ELR (cell line): ENCODE data around the gene CFAP74.

ENCODE experiments used
- DNase-seq: peaks from one replicate; pipeline ENCODE4 v3.0.0-alpha.2; 2015; ENCODE audit warnings: low read depth

Gene CFAP74

GRCh38 chr1:2018217-2019171 lies 14.9 kb upstream of the CFAP74 start:
- DNase-seq: no peak

DNA sequence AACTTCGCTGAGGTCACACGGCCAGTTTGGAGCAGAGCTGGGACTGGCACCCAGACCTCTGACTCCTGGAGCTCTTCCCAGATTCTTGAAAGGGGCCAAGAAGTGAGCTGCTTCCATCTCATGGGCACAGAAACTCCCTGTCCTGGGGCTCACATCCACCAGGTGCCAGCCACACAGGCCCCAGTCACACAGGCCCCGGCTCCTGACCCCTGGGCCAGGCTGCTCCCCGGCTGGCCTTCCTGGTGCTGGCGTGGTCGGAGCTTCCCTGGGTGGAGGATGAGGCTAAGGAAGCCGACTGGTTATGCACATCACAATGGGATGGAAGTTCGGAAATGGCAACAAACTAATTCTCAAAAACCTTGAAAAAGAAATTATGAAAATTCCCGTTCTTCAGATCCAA lies 12.5 kb upstream of the CFAP74 start:
- DNase-seq: no peak

GRCh38 chr1:2014741-2015735 lies 11.5 kb upstream of the CFAP74 start:
- no peak for DNase-seq

DNA sequence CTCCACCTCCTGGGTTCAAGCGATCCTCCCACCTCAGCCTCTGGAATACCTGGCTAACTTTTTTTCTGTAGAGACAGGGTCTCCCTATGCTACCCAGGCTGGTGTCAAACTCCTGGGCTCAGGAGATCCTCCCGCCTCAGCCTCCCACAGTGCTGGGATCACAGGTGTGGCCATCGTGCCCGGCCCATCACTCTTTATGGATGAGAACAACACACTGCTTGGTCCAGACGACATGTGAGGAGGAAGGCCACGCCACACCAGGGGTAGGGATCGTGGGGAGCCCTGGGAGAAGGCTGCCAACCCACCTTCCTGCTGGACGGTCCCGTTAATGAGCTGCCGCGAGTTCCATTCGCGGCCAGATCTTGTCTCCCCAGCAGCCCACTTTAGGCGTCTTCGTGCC lies 10.6 kb upstream of the CFAP74 start:
- DNase-seq: no peak

- no peak for DNase-seq
Observed at GRCh38 chr1:2009101-2010053, 5.8 kb upstream of the CFAP74 start.

DNA sequence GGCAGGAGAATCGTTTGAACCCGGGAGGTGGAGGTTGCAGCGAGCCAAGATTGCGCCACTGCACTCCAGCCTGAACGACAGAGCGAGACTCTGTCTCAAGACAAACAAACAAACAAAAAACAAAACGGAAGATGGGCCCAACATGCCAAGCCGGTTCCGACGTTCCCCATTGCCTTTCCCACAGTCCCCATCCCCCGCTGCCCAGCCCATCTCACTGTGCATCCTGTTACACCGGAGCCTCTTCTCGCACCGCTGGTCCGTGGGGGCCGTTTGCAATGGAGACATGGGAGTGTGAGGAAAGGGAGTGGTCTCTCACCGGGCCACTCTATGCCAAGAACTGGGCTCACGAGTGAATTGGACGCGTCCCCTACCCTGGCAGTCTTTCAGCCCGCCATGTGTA lies 1.3 kb upstream of the CFAP74 start:
- DNase-seq: no peak

- DNase-seq: no peak
Observed at GRCh38 chr1:2001773-2002411, 1.7 kb downstream of the CFAP74 start.

DNA sequence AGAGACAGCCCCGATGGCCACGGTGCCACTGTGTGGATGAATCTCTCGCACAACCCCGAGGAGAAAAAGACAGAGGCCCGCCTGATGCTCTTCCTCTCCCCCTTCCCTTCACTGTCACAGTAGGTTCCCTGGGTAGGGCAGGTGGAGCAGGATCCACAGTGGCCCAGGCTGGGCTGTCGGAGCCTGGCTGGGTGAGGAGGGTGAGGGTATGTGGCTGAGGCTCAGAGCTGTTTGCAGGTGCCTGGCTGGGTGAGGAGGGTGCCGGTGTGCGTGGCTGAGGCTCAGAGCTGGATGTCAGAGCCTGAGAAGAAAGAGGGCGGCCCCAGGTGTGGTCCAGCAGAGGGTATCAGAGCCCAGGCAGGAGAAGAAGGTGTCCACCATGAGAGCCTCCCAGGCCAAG lies 2.7 kb downstream of the CFAP74 start:
- DNase-seq: no peak

- no peak for DNase-seq
Observed at GRCh38 chr1:2000432-2000831, 3.2 kb downstream of the CFAP74 start.

DNA sequence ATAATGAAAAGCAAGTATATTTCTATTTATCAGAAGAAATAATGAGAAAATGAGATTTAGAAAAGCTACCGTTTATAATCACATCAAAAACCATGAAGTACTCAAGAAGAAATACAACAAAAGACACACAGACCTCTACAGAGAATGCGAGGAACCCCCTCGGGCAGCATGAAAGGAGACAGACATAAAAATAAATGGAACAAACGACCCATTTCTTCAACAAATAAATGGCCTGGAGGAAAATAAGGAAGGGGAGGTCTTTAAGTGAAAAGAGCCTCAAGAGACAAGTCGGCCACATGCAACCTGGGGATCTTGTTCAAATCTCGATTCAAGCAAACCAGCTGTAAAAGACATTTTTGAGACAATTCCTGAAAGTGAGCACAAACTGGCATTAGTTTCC lies 6.0 kb downstream of the CFAP74 start:
- DNase-seq: no peak

GRCh38 chr1:1996207-1996651 lies 7.4 kb downstream of the CFAP74 start:
- DNase-seq: no peak

DNA sequence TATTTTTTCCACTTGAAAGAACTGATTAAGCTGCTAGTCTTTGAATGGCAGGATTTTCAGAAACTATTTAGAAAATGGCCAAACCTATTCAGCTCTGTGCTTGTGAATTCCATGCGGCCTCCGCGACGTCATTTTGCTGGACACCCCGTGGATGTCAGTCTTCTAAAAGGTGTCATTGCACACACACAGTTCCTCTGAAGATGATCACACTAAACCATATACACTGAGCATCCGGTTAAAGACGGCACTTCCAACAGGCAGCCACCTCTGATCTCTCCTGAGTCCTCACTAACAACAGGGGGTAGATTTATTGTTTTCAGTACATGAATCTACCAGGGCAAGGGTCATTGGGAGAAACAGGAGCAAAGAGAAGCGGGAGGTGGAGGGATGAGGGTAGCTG lies 9.1 kb downstream of the CFAP74 start:
- DNase-seq: no peak

- DNase-seq: no peak
Observed at GRCh38 chr1:1990222-1990621, 13.4 kb downstream of the CFAP74 start.

DNA sequence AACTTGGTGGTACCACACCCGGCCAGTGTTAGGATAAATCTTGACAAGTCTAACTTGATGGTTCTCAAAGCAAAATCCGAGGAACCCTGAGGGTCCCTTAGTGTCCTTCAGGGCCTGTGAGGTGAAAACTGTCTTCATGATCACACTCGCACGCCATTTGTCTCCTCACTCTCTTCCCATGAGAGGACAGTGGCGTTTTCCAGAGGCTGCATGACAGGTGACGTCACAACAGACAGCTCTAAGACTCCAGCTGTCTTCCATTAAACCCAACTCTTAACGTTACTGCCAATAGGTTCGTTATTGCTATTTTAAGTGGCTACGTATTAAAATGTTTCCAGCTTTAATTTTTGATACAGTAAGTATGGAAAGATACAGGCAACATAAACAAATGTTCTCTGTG lies 13.8 kb downstream of the CFAP74 start:
- no peak for DNase-seq

DNA sequence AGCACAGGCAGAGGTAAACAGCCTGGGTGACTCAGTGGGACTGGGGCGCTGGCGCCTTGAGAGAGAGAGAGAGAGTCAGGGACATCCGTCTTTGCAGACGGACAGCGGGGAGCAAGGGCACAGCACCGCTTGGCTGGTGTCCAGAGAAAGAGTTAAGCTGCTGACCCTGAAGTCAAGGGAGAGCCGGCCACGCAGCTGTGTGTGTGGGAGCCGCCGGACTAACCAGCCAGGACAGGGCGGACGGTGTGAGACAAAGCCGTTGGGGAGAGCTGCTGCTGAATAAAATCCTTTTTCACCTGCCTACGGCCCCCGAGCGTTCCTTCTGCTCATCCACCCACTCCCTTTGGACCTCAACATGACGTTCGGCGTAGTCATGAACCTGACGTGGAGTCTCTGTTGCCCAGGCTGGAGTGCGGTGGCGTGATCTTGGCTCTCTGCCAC lies 14.5 kb downstream of the CFAP74 start:
- no peak for DNase-seq

DNA sequence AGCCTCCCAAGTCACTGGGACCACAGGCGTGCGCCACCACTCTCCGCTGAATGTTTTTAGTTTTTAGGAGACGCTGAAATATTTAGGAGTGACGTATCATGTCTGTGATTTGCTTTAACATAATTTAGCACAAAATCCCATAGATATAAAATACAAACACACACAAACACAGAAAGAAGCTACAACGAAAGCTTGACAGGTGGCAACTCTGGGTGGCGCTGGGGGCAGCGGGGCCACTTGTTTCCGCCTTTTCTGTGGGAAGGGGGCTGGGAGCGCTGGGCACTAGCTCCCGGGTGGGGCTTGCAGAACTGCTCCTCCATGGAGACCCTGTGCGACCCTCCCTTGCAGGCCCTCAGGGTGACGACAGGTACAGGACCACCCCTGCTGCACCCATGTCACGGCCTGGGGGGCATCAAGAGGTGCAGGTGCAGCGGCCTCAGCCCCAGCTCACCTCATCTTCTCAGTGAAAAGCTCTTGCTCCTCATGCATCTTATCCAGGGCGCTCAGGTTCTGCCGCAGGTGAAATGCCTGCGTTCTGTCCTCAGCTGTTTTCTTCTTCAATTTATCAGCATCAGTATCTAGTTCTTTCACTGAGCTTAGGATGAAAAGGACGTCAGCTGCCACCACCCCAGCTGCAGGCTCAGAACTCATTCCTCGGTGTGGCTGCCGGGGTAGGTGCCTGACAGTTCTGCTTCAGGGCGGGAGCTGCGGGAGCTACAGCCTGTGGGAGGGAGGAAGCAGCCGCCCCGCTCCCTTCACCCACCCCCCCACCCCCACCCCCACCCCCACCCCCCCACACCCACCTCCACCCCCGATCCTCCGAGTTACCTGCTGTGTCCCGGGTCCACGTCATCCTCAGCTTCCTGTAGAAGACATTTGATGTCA lies 15.3 kb downstream of the CFAP74 start:
- no peak for DNase-seq

DNA sequence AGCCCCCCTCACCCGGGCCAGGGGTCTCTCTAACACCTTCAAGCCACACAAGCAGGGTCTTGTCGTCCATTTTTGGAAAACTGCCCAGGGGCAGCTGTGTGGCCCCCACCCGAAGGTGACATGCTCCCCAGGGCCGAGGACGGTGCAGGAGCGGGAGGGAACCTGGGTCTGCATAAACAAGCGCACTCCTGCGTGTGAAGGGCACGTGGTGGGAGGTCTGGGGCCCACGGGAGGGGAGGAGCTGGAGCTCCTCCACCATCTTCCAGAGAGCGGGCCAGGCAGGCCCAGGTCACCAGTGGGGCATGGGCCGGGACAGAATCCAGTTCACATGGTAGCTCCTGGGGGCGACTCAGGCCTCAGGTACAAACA lies 16.5 kb downstream of the CFAP74 start:
- DNase-seq: no peak

DNA sequence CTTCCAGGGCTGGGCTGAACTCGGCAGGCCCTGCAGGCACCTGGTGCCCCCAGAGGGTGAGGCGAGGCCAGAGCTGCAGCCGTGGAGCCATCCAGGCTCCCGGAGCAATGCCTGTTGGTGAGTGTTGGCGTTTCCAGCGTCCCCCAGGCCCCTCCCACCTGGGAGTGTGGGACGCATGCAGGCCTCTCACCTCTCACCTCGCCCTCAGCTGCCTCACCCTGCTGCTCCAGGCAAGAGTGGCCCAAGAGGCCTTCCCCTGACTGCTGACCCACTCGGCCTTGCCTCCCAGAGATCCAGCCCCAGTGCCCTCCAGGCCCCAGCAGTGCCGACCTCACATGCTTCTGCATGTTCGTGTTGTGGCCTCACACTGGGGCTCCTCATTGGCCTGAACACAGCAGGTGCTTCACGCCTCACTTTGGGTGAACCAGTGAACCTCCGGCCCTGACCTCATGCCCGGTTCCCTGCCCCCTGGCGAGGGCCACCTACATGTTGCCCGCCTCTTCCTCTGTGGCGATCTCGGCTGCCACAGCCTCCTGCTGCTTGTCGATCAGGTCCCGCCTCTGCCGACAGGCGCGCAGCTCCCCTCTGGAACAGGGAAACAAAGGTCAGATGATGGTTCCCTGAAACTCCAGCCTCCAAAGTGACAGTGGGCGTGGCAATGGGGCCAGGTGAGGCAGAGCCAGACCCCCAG lies 17.0 kb downstream of the CFAP74 start:
- no peak for DNase-seq

DNA sequence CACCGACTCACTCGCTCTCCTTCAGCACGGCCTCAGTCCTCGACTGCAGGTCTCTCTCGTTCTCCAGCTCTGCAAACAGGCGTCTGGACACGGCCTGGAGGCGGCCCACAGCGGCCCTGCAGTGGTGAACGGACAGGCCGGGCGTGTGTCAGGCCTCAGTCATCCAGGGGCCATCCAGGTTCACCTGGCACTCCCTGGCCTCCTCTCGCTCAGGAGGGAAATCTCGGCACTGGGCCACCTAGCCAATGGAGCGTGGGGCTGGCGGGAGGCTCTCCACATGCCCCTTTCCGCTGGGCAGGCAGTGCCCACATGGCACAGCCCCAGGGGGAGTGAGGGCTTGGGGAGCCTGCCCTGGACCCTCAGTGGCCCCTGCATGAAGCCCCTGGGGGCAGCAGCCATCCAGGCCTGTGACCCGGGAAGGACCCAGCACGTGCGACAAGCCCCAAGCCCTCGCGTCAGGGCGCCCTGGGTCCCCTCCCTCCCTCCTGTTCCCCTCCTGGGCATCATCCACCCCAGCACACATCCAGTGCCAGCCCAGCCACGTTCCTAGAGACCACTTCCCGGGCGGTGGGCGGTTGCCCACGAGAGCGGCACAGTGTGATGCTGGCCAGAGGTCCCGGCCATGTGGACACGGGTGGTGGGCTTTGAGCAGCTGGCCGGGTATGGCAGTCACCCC lies 18.1 kb downstream of the CFAP74 start:
- no peak for DNase-seq
